C4-2B (cell line): ENCODE measurements around the gene UBE2J2.

Experiments used
- ZFX ChIP-seq: fragments of 450-650 bp; IDR thresholded peaks from 2 replicates; pipeline ENCODE4 v1.6.1; 2017
- TF ChIP-seq, protein P1 (sequence below): fragments of 450-650 bp; conservative IDR thresholded peaks from 2 replicates; pipeline ENCODE4 v1.5.1; 2017; ENCODE audit warnings: mild to moderate bottlenecking

DNA sequence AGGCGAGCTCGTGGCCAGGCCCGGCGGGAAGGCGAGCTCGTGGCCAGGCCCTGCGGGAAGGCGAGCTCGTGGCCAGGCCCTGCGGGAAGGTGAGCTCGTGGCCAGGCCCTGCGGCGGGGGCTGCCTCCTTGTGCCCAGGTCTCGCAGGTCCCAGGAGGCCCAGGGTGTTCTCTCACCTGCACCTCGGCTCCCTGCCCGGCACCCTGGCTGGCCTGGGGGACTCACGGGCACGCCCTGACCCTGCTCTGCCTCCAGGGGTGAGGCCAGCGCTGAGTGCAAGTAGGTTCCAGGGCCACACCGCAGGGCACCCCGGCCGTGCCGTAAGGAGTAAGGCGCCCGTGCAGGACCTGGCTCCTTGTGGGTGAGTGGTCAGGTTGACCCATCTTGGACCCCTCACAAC, 46.3 kb downstream of the UBE2J2 start:
- TF ChIP-seq, protein P1, sequence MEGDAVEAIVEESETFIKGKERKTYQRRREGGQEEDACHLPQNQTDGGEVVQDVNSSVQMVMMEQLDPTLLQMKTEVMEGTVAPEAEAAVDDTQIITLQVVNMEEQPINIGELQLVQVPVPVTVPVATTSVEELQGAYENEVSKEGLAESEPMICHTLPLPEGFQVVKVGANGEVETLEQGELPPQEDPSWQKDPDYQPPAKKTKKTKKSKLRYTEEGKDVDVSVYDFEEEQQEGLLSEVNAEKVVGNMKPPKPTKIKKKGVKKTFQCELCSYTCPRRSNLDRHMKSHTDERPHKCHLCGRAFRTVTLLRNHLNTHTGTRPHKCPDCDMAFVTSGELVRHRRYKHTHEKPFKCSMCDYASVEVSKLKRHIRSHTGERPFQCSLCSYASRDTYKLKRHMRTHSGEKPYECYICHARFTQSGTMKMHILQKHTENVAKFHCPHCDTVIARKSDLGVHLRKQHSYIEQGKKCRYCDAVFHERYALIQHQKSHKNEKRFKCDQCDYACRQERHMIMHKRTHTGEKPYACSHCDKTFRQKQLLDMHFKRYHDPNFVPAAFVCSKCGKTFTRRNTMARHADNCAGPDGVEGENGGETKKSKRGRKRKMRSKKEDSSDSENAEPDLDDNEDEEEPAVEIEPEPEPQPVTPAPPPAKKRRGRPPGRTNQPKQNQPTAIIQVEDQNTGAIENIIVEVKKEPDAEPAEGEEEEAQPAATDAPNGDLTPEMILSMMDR = no peak
- no peak for TF ChIP-seq ZFX
